Trophoblast cell (in vitro differentiated cells and primary cell): ENCODE data around the gene ADAMTS12.

Experiments
- DNase-seq, 2 donors: peaks; one replicate each; pipeline ENCODE4 v3.0.0-alpha.2; 2016
- H2AFZ ChIP-seq: 2 replicates; pipeline ENCODE4 v1.6.1; 2013; ENCODE audit warnings: low read length, moderate library complexity, mild to moderate bottlenecking; ENCODE audit not compliant: insufficient read depth, poor library complexity
- H2AK5ac ChIP-seq: 2 replicates; pipeline ENCODE4 v1.6.1; 2013; ENCODE audit warnings: mild to moderate bottlenecking, low read length
- H2BK120ac ChIP-seq: 2 replicates; pipeline ENCODE4 v1.6.1; 2013; ENCODE audit warnings: low read length, mild to moderate bottlenecking, moderate library complexity; ENCODE audit not compliant: insufficient read depth, poor library complexity
- H2BK12ac ChIP-seq: 2 replicates; pipeline ENCODE4 v1.6.1; 2013; ENCODE audit warnings: mild to moderate bottlenecking, low read length, moderate library complexity
- H2BK5ac ChIP-seq: 2 replicates; pipeline ENCODE4 v1.6.1; 2013; ENCODE audit warnings: low read length, low read depth, moderate library complexity, mild to moderate bottlenecking; ENCODE audit not compliant: poor library complexity
- H3K14ac ChIP-seq: 2 replicates; pipeline ENCODE4 v1.6.1; 2013; ENCODE audit warnings: mild to moderate bottlenecking, low read length
- H3K18ac ChIP-seq: 2 replicates; pipeline ENCODE4 v1.6.1; 2013; ENCODE audit warnings: mild to moderate bottlenecking, low read length
- H3K23ac ChIP-seq: 2 replicates; pipeline ENCODE4 v1.6.1; 2013; ENCODE audit warnings: low read length
- H3K27ac ChIP-seq: 2 replicates; pipeline ENCODE4 v1.5.1; 2013; ENCODE audit warnings: low read depth, mild to moderate bottlenecking, inconsistent platforms, low read length, moderate library complexity
- H3K27me3 ChIP-seq: 2 replicates; pipeline ENCODE4 v1.6.1; 2013; ENCODE audit warnings: inconsistent platforms, mild to moderate bottlenecking, low read length, moderate library complexity; ENCODE audit not compliant: insufficient read depth
- H3K36me3 ChIP-seq, 2 experiments: 1 replicate in 1 of 2; 2 replicates in 1 of 2; pipeline ENCODE4 v1.6.1; 2013; ENCODE audit warnings: low read length in 2 of 2, mild to moderate bottlenecking in 2 of 2, moderate library complexity in 1 of 2; ENCODE audit not compliant: insufficient read depth in 2 of 2, control insufficient read depth in 1 of 2
- H3K4ac ChIP-seq: 2 replicates; pipeline ENCODE4 v1.6.1; 2013; ENCODE audit warnings: low read depth, mild to moderate bottlenecking, low read length, moderate library complexity
- H3K4me1 ChIP-seq, 2 experiments: 1 replicate in 1 of 2; 2 replicates in 1 of 2; pipeline ENCODE4 v1.6.1; 2013; ENCODE audit warnings: low read length in 2 of 2, mild to moderate bottlenecking in 2 of 2, moderate library complexity in 1 of 2; ENCODE audit not compliant: insufficient read depth in 2 of 2, control insufficient read depth in 1 of 2
- H3K4me2 ChIP-seq: 2 replicates; pipeline ENCODE4 v1.6.1; 2013; ENCODE audit warnings: inconsistent platforms, mild to moderate bottlenecking, low read length, moderate library complexity
- H3K4me3 ChIP-seq: 2 replicates; pipeline ENCODE4 v1.5.1; 2013; ENCODE audit warnings: mild to moderate bottlenecking, low read depth, low read length, inconsistent platforms
- H3K79me1 ChIP-seq: one replicate; pipeline ENCODE4 v1.6.1; 2013; ENCODE audit warnings: low read length
- H3K79me2 ChIP-seq: 2 replicates; pipeline ENCODE4 v1.6.1; 2013; ENCODE audit warnings: low read length, mild to moderate bottlenecking; ENCODE audit not compliant: control insufficient read depth, insufficient read depth, poor library complexity
- H3K9ac ChIP-seq: 2 replicates; pipeline ENCODE4 v1.6.1; 2013; ENCODE audit warnings: mild to moderate bottlenecking, low read length
- H3K9me3 ChIP-seq: 2 replicates; pipeline ENCODE4 v1.6.1; 2013; ENCODE audit warnings: low read depth, mild to moderate bottlenecking, control low read depth, inconsistent platforms, low read length; ENCODE audit not compliant: insufficient read depth
- H4K12ac ChIP-seq: 2 replicates; pipeline ENCODE4 v1.6.1; 2013; ENCODE audit warnings: low read depth, mild to moderate bottlenecking, low read length, moderate library complexity
- H4K8ac ChIP-seq: 2 replicates; pipeline ENCODE4 v1.6.1; 2013; ENCODE audit warnings: low read depth, mild to moderate bottlenecking, low read length, moderate library complexity
- H4K91ac ChIP-seq: one replicate; pipeline ENCODE4 v1.6.1; 2013; ENCODE audit warnings: low read depth, mild to moderate bottlenecking, low read length, moderate library complexity
- WGBS: extraction: QIAGEN DNeasy Blood & Tissue Kit; methylation state at CpG from one replicate; pipeline ENCODE4 v1.1.7; 2013; ENCODE audit warnings: missing lambda C conversion rate; ENCODE audit not compliant: insufficient read length, insufficient coverage; ENCODE audit errors: extremely low coverage; 5-methylcytosine and 5-hydroxymethylcytosine counted together

Gene ADAMTS12

DNA sequence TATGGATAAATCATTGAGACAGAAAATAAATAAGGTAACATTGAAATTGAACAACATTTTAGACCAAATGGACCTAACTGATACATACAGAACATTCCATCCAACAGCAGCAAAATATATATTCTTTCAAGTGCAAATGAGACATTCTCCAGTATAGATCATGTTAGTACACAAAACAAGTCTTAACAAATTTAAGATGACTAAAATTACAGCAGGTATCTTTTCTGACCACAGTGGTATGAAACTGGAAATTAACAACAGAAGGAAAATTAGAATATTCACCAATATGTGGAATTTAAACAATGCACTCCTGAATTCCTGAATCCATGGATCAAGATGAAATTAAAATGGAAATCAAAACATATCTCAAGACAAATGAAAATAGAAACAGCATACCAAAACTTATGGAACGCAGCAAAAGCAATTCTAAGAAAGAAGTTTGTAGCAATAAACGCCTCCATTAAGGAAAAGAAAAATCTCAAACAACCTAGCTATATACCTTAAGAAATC is 115.6 kb downstream of the ADAMTS12 start:
- no CpG with 5 or more reads among the region's 2 CpGs for WGBS
- Histone ChIP-seq H3K14ac (no peak overlapping the region), H3K4me3 (no peak overlapping the region), H3K36me3 (no peaks in the 10 kb centered on the region), H3K27ac (no peak overlapping the region), H3K23ac (no peak overlapping the region), H4K12ac (no peak overlapping the region), H2BK12ac (no peak overlapping the region), H3K4me2 (no peak overlapping the region), H3K9ac (no peak overlapping the region), H3K27me3 (no peaks in the 10 kb centered on the region), H3K18ac (no peak overlapping the region), H4K91ac (no peak overlapping the region), H4K8ac (no peak overlapping the region), H3K9me3 (no peaks in the 10 kb centered on the region), H3K79me1 (peaks cover 2% of the 10 kb centered on the region), H3K4me1 (peaks cover 2 to 4% of the 10 kb centered on the region in 2 experiments), H2BK120ac (no peak overlapping the region), H2AFZ (no peak overlapping the region), H3K79me2 (no peaks in the 10 kb centered on the region), H2BK5ac (no peak overlapping the region), H3K4ac (no peak overlapping the region), H2AK5ac (no peak overlapping the region)
- DNase-seq = no peak

DNA sequence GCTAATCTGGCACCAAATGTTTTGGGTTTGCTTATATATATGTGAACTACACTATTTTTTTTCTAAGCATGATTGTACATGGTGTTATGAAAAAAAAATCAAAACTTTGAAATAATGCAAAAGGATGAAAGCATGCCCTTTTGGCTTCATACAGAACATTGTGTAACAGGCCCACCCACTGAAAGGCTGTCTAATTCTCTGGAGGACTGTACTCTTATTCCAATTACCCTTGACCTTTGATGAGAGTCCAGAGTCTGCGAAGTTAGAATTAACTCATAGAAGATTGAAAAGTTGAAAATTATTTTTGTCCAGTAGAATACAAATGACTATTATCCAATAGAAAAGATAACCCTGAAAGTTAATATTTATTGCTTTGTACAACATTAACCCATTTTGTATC is 117.4 kb downstream of the ADAMTS12 start:
- Histone ChIP-seq H3K79me2 (no peaks in the 10 kb centered on the region), H4K12ac (no peak overlapping the region), H2BK12ac (no peak overlapping the region), H3K14ac (no peak overlapping the region), H3K27ac (no peak overlapping the region), H2BK120ac (no peak overlapping the region), H3K18ac (no peak overlapping the region), H3K4me2 (no peak overlapping the region), H3K23ac (no peak overlapping the region), H3K9me3 (no peaks in the 10 kb centered on the region), H3K4me1 (peaks cover 2% of the 10 kb centered on the region in 2 experiments), H2AFZ (no peak overlapping the region), H3K79me1 (no peaks in the 10 kb centered on the region), H4K91ac (no peak overlapping the region), H3K4me3 (no peak overlapping the region), H2AK5ac (no peak overlapping the region), H2BK5ac (no peak overlapping the region), H3K36me3 (no peaks in the 10 kb centered on the region), H3K27me3 (no peaks in the 10 kb centered on the region), H4K8ac (no peak overlapping the region), H3K4ac (no peak overlapping the region), H3K9ac (no peak overlapping the region)
- WGBS = no CpG with 5 or more reads among the region's 1 CpG
- no peak for DNase-seq

DNA sequence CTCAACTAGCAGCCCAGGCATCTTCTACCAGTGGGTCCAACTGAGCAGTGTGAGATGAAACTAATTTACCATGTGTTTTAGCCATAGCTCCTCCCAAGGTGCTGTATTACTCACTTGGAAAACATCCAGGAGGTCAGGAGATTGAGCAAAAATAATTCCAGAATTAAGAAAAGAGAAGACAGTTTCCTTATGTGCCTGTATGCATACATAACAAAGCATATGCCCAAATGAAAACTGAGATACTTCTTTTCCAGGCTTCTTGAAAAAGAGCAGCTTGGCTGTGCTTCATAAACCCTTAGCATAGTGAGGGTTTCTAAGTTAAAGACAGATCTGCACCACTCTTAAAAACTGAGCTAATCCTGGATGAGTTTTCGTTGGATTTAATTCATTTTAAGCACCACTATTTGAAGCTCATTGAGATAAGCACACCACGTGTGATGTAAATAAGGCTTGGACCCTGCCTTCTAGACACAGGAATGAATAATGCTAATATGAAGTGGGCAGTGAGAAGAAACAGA is 119.4 kb downstream of the ADAMTS12 start:
- Histone ChIP-seq H3K9me3 (no peaks in the 10 kb centered on the region), H3K4me1 (peaks cover 2% of the 10 kb centered on the region in 2 experiments), H3K4ac (no peak overlapping the region), H3K36me3 (no peaks in the 10 kb centered on the region), H2AK5ac (no peak overlapping the region), H2BK5ac (no peak overlapping the region), H3K14ac (no peak overlapping the region), H3K79me2 (no peaks in the 10 kb centered on the region), H4K91ac (no peak overlapping the region), H3K4me3 (no peak overlapping the region), H3K18ac (no peak overlapping the region), H3K79me1 (no peaks in the 10 kb centered on the region), H2AFZ (no peak overlapping the region), H3K27me3 (no peaks in the 10 kb centered on the region), H3K9ac (no peak overlapping the region), H2BK120ac (no peak overlapping the region), H3K4me2 (no peak overlapping the region), H3K23ac (no peak overlapping the region), H3K27ac (no peak overlapping the region), H2BK12ac (no peak overlapping the region), H4K12ac (no peak overlapping the region), H4K8ac (no peak overlapping the region)
- WGBS = no CpG with 5 or more reads among the region's 2 CpGs
- DNase-seq = peak in 1 of 2 donors; percentile 35

DNA sequence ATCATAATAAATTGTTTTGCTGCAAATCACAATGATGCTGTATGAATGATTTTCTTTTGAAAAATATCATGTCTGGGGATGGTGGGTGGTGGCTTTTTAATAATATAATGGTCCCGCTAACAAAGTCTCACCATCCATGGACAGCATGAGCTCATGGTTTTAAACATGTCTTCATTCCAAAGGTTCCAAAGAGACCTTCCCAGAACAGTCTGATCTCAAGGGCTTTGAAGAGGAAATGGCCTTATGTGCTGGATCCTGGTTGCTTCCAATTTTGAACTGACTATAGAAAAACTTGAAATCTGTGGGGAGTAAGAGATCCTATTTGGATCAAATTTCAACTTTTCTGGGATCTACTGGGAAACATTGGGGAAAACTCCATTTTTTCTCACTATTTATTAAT is 121.8 kb downstream of the ADAMTS12 start:
- H3K18ac ChIP-seq = no peak overlapping the region
- WGBS = no CpG with 5 or more reads among the region's 1 CpG
- no peaks in the 10 kb centered on the region for H3K9me3 ChIP-seq
- no peaks in the 10 kb centered on the region for H3K27me3 ChIP-seq
- H4K8ac ChIP-seq = no peak overlapping the region
- H2BK120ac ChIP-seq = no peak overlapping the region
- H3K4ac ChIP-seq = no peak overlapping the region
- no peak overlapping the region for H4K12ac ChIP-seq
- no peaks in the 10 kb centered on the region for H3K79me2 ChIP-seq
- no peak overlapping the region for H3K27ac ChIP-seq
- no peak overlapping the region for H3K4me2 ChIP-seq
- H3K79me1 ChIP-seq = no peaks in the 10 kb centered on the region
- no peak overlapping the region for H2AK5ac ChIP-seq
- H3K14ac ChIP-seq = no peak overlapping the region
- no peaks in the 10 kb centered on the region for H3K36me3 ChIP-seq
- H2BK12ac ChIP-seq = no peak overlapping the region
- no peak overlapping the region for H3K4me3 ChIP-seq
- no peak overlapping the region for H2BK5ac ChIP-seq
- no peak overlapping the region for H3K9ac ChIP-seq
- H4K91ac ChIP-seq = no peak overlapping the region
- no peak overlapping the region for H2AFZ ChIP-seq
- H3K4me1 ChIP-seq = peaks cover 2% of the 10 kb centered on the region in 2 experiments
- DNase-seq = no peak
- no peak overlapping the region for H3K23ac ChIP-seq
